ENCODE measurements around the gene JHY. TPM values are rescaled to one million over a fixed set of nuclear protein-coding genes. Genes with fewer than 3 reads are reported as not detected.

JHY gene
- total RNA-seq, 6 experiments from 2014 or later: 0.10 to 0.37 (median 0.22) TPM; not detected in 1

DNA sequence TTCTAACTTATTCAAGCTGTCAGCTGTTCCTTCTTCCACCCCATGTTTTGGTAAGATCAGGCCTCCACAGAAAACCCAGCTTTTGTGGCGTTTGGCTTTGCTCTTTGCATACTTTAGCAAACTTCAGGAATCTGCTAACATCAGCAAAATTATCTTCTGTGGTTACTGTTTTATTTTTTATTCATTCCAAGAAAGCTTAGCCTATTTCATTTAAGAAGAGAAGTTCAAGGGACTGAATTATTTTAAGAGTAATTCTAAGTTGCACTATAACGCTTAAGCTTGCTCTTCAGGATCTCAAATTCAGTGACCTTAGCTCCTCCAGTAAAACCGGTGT, 1.1 kb downstream of the JHY start:
- Histone ChIP-seq H3K27ac (peak overlapping the region in 1 of 3 donors; percentile 44), H3K27me3 (no peaks in the 10 kb centered on the region), H3K4me3 (peak overlapping the region in 2 of 3 donors; percentile 47 to 52), H3K36me3 (no peaks in the 10 kb centered on the region), H3K9me3 (no peaks in the 10 kb centered on the region), H3K4me1 (peaks cover 0 to 9% (median 0%) of the 10 kb centered on the region in 4 donors)
- DNase-seq (no peak), ATAC-seq (no peak)
- WGBS (ENCODE audit: insufficient coverage, low coverage, low lambda C conversion rate, missing lambda C conversion rate): 48% methylated on average over 3 of the region's 3 CpGs
- intact Hi-C loops (cut with DNase I): no loop called here
- TF ChIP-seq, protein P1, sequence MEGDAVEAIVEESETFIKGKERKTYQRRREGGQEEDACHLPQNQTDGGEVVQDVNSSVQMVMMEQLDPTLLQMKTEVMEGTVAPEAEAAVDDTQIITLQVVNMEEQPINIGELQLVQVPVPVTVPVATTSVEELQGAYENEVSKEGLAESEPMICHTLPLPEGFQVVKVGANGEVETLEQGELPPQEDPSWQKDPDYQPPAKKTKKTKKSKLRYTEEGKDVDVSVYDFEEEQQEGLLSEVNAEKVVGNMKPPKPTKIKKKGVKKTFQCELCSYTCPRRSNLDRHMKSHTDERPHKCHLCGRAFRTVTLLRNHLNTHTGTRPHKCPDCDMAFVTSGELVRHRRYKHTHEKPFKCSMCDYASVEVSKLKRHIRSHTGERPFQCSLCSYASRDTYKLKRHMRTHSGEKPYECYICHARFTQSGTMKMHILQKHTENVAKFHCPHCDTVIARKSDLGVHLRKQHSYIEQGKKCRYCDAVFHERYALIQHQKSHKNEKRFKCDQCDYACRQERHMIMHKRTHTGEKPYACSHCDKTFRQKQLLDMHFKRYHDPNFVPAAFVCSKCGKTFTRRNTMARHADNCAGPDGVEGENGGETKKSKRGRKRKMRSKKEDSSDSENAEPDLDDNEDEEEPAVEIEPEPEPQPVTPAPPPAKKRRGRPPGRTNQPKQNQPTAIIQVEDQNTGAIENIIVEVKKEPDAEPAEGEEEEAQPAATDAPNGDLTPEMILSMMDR (IDR thresholded peaks at IDR 0.05): no peak
- TF ChIP-seq POLR2A (IDR thresholded peaks at IDR 0.05): no peak

DNA sequence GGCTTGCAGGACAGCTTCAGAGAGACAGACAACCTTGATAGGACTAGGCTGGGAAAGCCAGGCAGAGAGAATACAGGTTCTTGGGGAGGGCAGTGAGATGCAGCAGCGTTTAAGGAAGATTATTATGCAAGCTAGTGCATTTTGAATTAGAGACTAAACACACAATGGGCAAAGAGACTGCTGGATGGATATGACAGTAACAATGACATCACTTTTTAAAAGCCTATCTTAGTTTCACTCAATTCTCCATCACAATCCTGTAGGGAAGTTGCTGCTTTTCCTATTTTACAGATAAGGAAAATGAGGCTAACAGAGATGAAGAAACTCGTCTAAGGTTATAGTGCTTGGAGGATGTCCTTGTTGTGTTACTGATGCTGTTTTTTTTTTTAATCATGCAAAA, 5.6 kb downstream of the JHY start:
- DNase-seq: no peak
- intact Hi-C loops (cut with DNase I): no loop called here
- H3K4me3 ChIP-seq: no peak overlapping the region
- no peaks in the 10 kb centered on the region for H3K27me3 ChIP-seq
- no peak overlapping the region for H3K27ac ChIP-seq
- ATAC-seq: no peak
- no peaks in the 10 kb centered on the region for H3K9me3 ChIP-seq
- 30% methylated on average over 2 of the region's 2 CpGs for WGBS (ENCODE audit: insufficient coverage, low coverage, low lambda C conversion rate, missing lambda C conversion rate)
- no peaks in the 10 kb centered on the region for H3K36me3 ChIP-seq
- H3K4me1 ChIP-seq: peaks cover 0 to 5% (median 0%) of the 10 kb centered on the region in 4 donors
- TF ChIP-seq, protein P1 (IDR thresholded peaks at IDR 0.05): no peak
- TF ChIP-seq POLR2A (IDR thresholded peaks at IDR 0.05): no peak

DNA sequence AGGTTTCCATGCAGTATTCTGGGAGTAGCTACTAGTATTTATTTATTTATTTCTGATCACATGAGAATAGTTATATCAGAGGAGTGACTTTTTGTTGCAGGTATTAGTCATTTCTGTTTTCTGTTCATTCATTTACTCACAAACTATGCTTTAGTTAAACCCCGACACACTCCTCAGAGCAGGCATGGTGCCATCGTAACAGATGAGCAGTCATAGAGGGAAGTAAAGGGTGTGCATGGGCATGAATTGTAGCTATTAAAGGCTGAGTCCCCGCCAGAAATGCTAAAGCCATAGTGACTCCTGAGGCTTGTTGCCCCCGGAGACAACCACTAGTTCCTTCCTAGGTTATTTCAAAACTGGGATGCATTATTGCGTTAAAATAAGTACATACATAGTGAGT, 10.6 kb downstream of the JHY start:
- H3K27me3 ChIP-seq: no peaks in the 10 kb centered on the region
- no peaks in the 10 kb centered on the region for H3K9me3 ChIP-seq
- no peak for ATAC-seq
- H3K4me1 ChIP-seq: no peaks in the 10 kb centered on the region
- H3K27ac ChIP-seq: no peak overlapping the region
- TF ChIP-seq, protein P1 (IDR thresholded peaks at IDR 0.05): no peak
- TF ChIP-seq POLR2A (IDR thresholded peaks at IDR 0.05): no peak
- no peaks in the 10 kb centered on the region for H3K36me3 ChIP-seq
- intact Hi-C loops (cut with DNase I): no loop called here
- DNase-seq: no peak
- 50% methylated on average over 5 of the region's 5 CpGs for WGBS (ENCODE audit: insufficient coverage, low coverage, low lambda C conversion rate, missing lambda C conversion rate)
- no peak overlapping the region for H3K4me3 ChIP-seq

- no peak overlapping the region for H3K4me3 ChIP-seq
- TF ChIP-seq POLR2A (IDR thresholded peaks at IDR 0.05): no peak
- TF ChIP-seq, protein P1 (IDR thresholded peaks at IDR 0.05): no peak
- 51% methylated on average over 2 of the region's 2 CpGs for WGBS (ENCODE audit: insufficient coverage, low coverage, low lambda C conversion rate, missing lambda C conversion rate)
Observed at GRCh38 chr11:122895563-122895962, 13.0 kb downstream of the JHY start.

More at GRCh38 chr11:122895563-122895962, 13.0 kb downstream of the JHY start:
- ATAC-seq (no peak), DNase-seq (no peak)
- intact Hi-C loops (cut with DNase I): no loop called here
- Histone ChIP-seq H3K36me3 (no peaks in the 10 kb centered on the region), H3K27me3 (peaks cover 0 to 5% of the 10 kb centered on the region in 2 donors), H3K4me1 (no peaks in the 10 kb centered on the region), H3K27ac (no peak overlapping the region), H3K9me3 (no peaks in the 10 kb centered on the region)
